ENCODE results near the gene NOM1.

The NOM1 gene

DNA sequence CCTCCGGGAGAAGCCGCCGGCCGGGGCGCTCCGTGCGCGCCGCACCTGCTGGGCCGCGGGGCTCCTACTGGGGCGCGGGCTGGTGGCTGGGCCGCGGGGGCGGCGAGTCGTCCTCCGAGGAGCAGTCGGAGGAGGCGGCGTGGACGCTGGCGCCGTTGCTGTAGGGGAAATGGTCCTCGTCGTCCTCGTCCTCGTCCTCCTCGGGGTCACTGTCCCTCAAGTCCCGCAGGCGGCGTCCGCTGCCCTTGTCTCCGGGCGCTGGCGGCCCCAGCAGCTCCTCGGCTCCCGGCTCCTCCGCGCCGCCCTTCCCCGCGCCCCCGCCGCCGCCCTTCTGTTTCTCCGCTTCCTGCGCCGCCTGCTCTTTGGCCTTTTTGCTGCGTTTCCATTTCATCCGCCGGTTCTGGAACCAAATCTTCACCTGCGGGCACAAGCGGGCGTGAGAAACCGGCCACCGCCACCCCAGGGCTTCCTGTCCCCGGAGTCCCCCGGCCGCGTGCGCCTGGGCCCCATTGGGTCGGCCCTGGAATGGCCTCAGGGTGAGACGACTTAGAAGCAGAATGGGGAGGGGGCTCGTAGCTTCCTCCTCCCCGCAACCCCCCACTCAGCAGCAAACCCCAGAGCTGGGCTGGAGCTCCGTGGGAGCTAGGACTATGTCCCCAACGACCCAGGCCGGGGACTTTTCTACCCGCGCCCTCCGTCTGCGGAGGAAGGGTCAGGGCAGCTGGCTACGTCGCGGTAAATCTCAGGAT, 56.1 kb downstream of the NOM1 start:
- DNase-seq (ENCODE audit: low read depth), result no peak

DNA sequence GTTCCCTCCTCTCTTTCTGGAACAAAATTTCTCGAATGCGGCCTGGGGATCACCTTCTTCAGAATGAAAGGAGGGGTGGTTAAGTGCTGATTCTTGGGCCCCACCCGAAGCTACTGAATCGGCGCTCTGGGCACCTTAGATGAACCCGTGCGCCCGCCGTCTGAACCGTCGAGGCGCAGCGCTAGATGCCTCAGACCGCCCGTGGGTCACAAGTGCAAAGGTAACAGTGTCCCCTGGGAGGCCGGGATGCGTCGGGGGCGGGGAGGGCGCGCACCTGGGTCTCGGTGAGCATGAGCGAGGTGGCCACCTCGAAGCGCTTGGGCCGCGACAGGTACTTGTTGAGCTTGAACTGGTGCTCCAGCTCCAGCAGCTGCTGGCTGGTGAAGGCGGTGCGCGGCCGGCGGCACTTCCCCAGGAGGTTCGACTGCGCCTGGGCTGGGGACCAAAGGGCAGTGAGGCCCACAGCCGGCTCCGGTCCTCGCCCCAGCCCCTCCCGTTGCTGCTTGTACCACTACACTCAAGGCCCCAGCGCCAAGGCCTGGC, 56.8 kb downstream of the NOM1 start:
- DNase-seq (ENCODE audit: low read depth), result no peak

DNA sequence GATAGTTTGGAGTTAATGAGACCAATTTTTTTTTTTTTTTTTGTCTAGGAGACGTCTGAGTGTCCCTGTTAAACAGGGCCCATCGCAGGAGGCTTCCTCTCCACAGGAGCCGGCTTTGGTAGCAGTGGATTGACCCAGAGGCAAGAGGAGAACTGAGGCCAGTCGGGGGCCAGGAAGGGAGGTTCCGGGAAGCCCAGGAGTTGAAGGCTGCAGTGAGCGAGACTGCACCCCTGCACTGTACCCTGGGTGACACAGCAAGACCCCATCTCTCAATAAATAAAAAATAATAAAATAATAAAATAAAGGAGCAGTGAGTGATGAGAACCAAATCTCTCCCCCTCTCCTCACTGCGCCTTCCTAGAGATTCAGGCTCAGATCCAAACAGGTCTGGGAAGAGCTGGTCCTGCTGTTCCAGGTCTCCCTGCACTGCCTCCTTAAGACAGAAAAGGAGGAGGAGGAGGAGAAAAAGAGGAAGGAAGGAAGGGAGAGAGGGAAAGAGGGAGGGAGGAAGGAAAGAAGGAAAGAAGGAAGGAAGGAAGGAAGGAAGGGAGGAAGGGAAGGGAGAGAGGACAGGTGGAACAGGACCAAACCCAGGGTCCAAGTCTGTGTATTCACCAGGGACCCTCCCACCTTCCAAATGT, 57.4 kb downstream of the NOM1 start:
- no peak for DNase-seq (ENCODE audit: low read depth)

DNA sequence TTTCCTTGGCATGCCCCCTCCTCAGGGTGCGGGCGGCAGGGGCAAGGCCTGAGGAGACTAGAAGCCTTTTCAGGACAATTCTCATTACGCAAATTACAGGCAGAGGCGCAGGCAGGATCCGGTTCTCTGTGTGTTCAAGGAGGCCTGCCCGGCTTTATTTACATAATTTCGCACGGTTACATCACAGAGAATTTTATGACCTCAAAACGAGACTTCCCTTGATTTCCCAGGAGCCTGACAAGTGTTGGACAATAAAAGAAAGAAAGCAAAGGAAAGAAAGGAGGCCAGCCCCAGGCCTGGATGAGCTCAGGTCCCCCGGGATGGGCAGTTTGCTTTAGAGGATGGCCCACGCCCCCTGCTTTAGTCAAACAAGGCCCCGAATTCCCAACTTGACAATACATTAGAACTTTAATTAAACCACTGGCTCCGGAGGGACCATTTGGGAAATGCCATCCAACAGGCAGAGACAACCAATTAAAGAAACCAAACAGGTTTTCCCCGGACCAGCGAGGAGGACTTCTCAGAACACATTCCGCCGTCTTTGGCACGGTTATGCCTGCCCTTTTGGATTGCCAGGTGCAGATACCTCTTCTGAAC, 58.1 kb downstream of the NOM1 start:
- DNase-seq (ENCODE audit: low read depth), result no peak

DNA sequence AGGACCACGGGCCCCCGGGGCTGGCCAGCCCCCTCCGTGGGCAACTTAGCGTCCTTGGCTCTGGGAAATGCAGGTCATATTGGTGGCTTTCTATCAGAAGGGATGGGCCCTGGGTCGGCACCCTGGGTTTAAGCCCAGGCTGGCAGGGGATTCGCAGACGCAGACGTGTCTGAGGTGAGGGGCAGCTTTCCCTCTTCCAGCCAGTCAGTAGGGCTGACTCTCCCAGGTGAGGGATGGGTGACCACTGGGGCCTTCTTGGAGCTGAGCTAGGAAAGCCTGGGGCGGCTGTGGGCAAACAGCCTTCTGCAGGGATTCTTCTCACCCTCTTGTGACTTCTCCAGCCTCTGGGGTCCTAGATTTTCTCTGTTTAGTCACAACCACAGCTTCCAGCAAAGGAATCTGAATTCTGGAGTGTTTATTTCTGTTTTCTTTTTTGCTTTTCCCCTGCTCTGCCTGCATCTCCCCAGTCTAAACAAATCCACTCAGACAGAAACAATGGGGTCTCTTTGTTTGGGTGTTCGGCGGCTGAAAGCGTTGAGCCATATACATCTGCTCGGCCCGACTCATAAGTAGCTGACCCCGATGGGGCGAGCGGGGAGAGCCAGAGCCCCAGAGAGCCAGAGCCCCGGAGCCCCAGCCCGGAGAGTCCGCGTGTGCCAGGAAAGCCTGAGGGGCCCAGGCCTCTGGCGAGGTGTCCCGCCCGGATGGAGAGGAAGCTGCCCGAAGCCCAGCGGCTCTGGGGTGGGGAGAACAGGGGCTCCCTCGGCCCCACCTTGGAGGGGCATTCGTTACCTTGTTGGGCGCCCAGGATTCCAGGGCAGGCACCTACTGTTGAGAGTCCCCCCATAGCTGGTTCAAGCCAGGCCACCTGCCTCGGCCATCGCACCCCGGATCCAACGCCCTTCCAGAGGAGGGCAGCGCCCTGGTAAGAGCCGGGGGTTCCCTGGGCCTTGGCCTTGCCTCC, 59.0 kb downstream of the NOM1 start:
- no peak for DNase-seq (ENCODE audit: low read depth)

DNA sequence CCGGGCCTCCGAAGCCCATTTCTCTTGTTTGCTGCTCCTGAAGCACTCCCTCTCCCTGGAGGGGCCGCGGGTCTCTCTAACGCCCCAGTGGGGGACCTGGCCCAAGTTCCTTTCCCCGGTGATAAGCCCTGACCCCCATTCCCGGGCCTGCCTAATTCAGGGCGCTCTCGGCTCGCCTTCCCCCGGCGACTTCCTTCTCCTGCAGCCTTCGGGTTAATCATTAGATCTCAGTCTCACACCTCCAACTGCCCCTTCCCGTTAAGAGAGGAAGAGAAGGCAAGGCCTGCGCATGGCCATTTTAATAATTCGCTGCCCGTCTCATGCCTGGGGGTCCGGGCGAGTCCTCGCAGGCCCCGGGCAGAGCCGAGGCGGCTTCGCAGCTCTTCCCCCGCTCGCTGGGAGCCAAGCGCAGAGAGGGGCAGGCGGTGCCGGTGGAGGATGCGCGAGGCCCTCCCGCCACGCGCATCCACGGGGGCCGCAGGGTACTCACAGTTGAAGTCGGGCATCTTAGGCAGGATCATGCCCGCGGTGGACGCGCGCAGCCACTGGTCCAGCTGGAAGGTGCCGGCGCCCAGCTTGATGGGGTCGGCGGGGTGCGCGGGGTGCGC, 59.8 kb downstream of the NOM1 start:
- no peak for DNase-seq (ENCODE audit: low read depth)

DNA sequence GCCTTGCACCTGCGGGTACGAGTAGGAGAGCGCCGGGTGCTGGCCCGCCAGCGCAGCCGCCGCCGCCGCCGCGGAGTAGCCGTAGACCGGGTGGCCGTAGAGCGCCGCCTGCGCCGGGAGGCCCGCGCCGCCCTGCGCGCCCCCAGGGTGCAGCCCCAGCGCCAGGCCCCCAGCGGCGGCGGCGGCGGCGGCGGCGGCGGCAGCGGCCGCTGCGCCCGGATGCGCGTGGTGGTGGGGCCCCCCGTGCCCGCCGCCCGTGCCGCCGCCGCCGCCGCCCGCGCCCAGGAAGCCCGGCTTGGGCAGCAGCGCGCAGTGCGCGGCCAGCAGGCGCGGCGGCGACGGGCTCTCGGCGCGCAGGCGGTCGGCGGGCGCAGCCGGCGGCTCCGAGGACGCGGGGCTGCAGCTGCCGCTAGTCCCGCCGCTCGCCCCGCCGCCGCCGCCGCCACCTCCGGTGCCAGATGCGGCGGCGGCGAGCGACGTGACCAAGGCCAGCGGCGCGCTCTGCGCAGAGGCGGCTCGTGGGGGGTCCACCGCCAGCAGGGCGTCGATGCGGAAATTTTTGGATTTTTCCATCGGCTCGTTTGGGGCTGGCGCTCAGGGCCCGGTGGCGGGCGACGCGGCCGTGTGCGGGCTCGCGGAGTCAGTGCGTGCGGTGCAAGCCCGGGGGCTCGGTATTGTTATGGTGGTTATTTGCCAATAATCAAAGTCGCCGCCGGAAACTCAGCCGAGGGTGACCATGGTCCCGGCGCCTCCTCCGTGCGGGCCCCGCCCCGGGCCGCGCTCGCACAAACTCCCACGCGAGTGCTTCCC, 60.5 kb downstream of the NOM1 start:
- no peak for DNase-seq (ENCODE audit: low read depth)

DNA sequence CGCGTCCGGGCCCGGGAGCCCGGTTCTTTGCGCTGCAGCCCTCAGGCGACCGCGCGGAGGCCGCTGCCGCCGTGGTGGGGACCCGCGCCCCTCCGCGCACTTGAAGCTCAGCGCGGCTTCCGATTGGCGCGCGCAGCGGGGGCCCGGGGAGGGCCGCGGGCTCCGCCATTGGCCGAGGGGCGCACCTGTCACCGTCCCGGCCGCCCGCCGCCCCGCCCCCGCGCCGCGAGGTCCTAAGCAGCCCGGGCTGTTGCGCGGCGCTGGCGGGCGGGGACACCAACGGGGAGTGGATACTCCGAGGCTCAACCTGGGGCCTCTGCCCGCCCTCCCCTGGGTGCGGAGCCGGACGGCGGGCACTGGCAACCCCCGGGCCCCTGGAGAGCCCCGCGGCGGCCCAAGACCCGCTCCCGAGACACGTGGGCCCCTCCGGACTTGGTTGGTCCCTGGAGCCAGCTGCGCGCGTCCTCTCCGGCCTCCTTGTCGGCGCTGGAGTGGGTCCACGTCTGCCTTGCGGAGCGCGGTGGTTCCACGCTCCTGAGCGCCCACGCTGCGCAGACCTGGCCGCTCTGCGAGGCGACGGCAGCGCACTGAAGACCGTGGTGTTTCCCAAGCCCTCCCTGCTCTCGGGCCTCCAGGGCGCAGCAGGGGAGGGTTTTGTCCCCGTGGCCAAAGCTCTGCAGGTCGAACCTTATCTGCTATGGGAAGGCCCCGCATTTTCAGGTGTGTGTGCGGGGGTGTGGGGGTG, 61.2 kb downstream of the NOM1 start, which contains the start of gene MNX1:
MNX1 (minus strand) TSS at position 76 of the 745 bp plus-strand sequence. CDS start 313 bp downstream, outside the sequence.
- DNase-seq (ENCODE audit: low read depth), result no peak

DNA sequence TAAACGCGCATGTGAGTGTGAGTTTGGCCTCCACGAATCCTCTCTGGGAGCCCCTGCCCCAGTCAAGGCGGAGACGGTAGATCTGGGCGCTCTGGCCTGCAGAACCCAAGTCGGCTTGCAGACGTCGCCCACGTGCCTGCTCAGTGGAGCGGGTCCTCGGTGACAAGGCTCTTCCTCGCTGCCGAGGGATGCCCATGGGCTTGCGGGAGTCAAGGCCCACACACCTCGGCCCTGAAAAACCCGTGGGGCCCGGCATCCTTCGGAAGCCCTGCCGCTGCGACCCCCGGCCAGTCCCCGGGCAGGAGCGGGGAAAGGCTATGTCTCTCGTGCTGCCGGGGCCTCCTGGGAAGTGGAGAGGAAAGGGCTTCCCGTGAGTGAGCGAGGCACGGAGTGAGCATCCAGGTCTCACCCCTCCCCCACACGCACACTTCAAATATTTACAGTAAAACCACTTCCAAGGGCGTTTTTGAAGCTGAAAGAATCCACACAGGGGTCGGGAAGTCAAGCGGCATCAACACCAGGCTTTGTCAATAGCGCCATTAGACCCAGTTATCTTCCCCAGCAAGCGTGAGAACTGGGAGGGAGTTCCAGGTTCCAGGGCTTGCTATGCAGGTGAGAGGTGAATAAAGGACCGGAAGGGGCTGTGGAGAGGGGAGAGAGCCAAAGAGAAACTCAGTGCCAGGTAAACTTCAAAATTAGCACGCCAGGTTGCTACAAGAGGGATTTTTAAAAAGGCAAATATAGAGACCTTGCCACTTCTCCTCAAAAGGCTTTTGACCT, 62.0 kb downstream of the NOM1 start:
- no peak for DNase-seq (ENCODE audit: low read depth)

DNA sequence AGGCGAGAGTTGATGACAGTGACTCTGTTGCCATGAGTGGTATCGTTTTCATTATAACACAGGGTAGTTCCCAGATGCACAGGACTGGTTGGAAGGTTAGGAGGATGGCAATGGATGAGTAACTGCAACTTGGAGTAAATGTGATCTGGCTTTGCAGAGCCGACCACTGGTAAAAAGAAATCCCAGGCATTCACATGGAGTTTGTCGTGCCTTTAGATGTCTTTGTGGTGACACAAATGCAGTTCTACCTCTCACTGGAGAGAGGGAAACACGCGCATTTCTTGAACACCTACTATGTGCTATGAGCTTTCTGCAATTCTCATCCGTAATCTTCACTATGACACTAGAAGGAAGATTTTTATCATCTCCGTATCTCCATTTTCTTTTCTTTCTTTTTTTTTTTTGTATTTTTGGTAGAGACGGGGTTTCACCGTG, 62.6 kb downstream of the NOM1 start:
- no peak for DNase-seq (ENCODE audit: low read depth)

DNA sequence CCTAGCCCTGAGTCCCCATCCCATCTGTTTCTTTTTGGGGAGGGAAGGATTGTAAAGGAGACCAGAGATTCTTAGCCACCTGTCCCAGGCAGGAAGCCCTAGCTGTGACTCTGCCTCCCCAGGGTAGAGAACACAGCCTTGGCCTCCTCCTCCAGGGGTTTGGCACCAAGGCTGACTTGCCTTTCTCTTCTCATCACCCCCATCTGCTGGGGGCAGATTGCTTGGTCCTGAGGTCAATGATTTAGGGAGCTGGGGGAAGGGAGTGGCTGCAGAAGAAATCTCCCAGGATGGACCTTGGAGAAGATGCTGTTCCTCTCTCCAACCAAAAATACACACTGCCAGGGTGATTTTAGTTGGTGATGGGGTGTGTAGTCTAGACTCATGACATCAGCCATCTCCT, 63.6 kb downstream of the NOM1 start:
- no peak for DNase-seq (ENCODE audit: low read depth)

DNA sequence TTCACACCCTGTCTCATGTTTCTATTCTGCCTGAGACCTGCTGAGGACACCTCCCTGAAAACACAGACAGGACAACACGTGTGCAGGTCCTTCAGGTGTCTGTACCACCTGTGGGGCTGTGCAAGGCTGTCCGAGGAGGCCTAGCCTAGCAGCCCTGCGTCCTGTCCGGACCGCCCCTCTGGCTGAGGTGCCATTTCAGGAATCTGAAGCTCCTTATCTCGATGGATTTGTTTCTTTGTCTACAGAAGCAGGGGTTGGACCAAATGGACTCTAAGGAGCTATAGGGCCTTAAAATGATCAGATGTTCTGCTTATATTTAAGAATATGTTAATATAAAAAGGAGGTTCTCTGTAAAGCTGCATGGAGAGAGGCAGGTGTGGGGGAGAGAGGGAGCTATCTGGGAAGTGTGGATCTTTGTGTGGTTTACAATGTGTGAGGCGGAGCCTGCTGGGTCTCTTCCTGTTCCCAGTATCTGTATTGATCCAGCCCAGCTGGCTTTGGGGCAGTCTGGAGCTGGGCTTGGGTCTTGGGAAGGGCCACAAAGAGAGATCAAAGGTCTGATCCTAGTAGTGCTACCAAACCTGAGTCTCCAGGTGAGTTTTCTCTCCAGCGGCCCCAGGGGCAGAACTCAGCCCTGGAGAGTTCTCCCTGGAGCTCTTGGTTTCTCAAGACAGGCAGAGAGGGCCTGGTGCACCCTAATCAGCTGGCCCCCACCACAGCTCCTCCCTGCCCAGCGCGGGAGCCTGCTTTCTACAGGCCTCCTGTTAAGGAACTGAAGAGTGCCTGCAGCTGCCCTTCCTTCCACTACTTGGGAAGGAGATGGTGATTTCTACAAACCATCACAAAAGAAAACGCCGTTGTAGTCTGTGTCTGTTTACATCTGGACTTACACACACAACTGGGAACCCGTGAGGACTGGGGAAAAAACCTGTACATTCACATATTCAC, 64.4 kb downstream of the NOM1 start:
- DNase-seq (ENCODE audit: low read depth), result no peak

DNA sequence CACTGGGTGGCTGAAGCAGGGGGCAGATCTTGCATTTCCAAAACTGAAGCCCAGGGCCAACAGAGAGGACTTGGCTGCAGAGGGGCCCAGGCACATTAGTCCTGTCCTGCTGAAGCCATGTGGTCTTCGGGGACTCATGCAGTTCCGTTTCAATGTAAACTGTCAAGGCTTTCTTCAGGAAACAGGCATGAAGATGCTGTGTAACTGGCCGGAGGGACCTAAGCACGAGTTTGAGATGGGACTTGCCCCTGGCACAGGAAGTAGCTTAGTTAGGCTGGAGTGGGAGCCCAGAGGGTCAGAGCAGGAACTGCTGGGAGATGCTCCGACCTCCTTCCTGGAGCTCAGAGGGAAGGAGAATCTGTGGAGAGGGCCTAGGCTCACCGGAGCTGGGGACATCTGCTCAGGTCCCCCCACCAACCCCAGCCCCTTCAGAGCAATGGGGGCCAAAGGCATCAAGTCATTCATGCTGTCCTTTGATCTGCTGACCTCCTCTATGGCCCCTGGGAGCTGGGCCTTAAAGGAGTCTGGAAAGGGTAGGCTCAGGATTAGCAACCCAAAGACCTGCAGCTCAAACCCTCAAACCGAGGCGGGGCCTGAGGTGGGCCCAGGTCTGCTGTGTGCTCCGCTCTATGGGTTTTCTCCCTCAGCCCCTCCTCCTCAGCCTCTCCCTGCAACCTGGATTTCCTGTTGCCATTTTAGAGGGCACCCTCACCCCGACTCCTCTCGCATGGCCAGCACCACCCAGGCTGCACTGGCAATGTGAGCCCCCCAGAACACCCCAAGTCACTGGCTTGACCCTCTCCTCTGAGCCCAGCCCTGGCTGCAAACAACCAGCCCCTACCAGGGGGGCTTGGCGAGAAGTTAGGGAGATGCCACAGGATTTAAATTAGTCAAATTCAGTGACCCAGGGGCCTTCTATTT, 65.4 kb downstream of the NOM1 start:
- DNase-seq (ENCODE audit: low read depth), result no peak

DNA sequence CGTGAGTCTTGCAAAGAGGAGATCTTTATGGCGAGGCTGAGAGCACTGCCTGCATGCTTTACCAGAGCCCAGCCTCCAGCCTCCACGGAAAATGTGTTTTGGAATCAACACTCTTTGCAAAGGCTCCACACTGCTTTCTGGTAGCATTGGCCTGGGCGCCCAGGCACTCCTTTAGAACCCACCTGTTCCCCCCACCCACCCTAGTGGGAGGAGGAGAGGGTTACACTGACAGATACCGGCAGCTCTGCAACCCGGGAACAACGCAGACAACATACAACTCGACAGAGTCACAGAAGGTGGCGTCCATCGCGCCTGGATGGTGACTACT, 66.5 kb downstream of the NOM1 start:
- DNase-seq (ENCODE audit: low read depth), result no peak

DNA sequence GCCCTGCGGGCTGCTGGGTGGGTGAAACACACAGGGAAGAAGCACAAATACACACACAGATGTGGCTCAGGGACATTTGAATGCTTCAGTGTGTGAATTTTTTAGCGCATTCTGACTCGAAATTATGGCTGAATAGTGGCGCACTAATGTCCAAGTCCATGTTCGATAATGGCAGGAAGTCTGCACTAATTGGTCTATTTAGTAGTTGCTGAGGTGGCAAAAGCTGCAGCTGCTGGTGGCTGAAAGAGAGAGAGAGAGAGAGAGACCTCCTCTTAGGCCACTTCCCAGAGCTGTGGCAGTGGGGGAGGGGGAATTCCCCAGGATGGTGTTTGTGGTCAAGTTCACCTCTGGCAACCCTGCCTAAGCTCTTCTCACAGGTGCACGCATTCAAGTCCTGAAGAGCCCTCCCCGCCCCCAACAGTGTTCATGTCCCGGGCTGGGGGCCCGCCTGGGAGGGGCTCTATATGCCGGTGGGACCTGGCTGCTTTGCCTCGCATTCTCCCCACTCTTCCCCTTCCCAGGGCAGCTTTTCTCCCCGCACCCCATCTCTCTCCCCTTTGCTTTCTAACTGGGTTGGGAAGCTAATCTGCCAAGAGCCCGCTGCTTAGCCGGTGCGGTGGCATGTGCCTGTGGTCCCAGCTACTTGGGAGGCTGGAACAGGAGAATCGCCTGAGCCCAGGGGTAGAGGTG, 67.0 kb downstream of the NOM1 start:
- no peak for DNase-seq (ENCODE audit: low read depth)

DNA sequence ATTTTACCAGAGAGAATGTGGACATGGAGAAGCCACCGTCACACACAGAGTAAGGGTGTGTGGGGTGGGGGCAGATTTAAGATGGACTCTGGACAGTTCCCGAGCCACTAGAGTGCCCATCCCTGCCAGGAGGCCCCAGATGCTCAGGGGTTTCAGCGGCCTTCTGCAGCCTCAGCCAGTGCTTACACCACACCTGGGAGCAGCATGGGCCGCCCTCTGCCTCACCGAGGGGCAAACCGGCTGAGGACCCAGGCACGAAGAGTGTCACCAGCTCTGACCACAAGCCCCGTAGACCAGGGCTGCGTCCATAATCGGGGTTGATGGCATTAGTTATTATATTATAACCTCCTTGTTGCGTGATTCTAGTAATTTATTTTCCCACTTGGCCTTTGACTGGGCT, 67.6 kb downstream of the NOM1 start:
- DNase-seq (ENCODE audit: low read depth), result no peak
